ENCODE results near the gene SAP30BP. TPM values are rescaled to one million over a fixed set of nuclear protein-coding genes. Genes with fewer than 3 reads are reported as not detected.
A peak's percentile ranks its signal among the peaks of the same experiment; 100 is the strongest.

Gene SAP30BP
- polyA plus RNA-seq, 2 of the 4 experiments (the other 2 are of a cell fraction) = 103 to 139 TPM

GRCh38 chr17:75742337-75742736 lies 75.2 kb downstream of the SAP30BP start:
- TF ChIP-seq KDM1A (IDR thresholded peaks at IDR 0.05; ENCODE audit: low read depth) = no peak
- TF ChIP-seq MYC (IDR thresholded peaks at IDR 0.05; ENCODE audit: borderline replicate concordance, low read length) = no peak
- TF ChIP-seq NPAS2 (CRISPR knock-in tag; IDR thresholded peaks at IDR 0.05; ENCODE audit: borderline replicate concordance) = no peak
- no peak for TF ChIP-seq POLR2A (IDR thresholded peaks at IDR 0.05; ENCODE audit: low read length)
- no peak for TF ChIP-seq ZSCAN20 (CRISPR knock-in tag; IDR thresholded peaks at IDR 0.05)
- TF ChIP-seq HEYL (CRISPR knock-in tag; IDR thresholded peaks at IDR 0.05) = no peak
- TF ChIP-seq RFX5 (IDR thresholded peaks at IDR 0.05) = no peak
- TF ChIP-seq EHF (CRISPR knock-in tag; IDR thresholded peaks at IDR 0.05) = no peak
- TF ChIP-seq, protein P1, sequence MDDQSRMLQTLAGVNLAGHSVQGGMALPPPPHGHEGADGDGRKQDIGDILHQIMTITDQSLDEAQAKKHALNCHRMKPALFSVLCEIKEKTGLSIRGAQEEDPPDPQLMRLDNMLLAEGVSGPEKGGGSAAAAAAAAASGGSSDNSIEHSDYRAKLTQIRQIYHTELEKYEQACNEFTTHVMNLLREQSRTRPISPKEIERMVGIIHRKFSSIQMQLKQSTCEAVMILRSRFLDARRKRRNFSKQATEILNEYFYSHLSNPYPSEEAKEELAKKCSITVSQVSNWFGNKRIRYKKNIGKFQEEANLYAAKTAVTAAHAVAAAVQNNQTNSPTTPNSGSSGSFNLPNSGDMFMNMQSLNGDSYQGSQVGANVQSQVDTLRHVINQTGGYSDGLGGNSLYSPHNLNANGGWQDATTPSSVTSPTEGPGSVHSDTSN (IDR thresholded peaks at IDR 0.05) = no peak
- no peak for TF ChIP-seq CEBPB (IDR thresholded peaks at IDR 0.05)
- Histone ChIP-seq H3K27ac (no peak overlapping the region; a peak in 1 of 6 replicates), H3K4me1 (peaks cover 13% of the 10 kb centered on the region), H3K4me2 (no peak overlapping the region), H3K9me3 (no peaks in the 10 kb centered on the region), H3K4me3 (no peak overlapping the region)
- FAIRE-seq (no peak), DNase-seq (ENCODE audit: low read depth in 1 of 2, low spot score in 1 of 2) (no peak), ATAC-seq (no peak; a peak in 2 of 6 replicates)
- CTCF ChIA-PET = interaction anchor here (0.7 to 43.5 kb wide), 5 partner anchors 5 to 781 kb away, joined by 3 to 1931 read pairs (median 4); partner anchors contain the start of genes RECQL5, SAP30BP and SMIM5
- POLR2A ChIA-PET = no interaction called here
- 94% methylated on average over 23 of the region's 25 CpGs for WGBS (ENCODE audit: missing lambda C conversion rate)

DNA sequence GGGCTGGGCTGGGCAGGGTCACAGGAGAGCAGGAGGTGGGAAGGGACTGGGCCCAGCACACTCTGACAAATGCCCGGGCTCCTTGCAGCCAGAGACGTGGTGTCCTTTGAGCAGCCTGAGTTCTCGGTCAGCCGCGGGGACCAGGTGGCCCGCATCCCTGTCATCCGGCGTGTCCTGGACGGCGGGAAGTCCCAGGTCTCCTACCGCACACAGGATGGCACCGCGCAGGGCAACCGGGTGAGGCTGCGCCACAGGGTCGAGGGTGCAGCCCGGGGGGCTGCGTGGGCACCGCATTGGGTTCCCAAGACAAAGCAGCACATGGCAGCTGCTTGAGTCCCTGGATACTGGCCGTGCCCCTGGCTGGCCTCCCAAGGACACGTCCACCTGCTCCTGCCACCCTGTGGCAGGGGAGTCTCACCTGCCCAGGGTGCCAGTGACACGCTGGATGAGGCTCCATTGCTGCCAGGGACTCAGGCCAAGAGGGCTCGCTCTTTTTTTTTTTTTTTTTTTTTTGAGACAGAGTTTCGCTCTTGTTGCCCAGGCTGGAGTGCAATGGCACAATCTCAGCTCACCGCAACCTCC lies 76.6 kb downstream of the SAP30BP start:
- H3K4me2 ChIP-seq = no peak overlapping the region
- FAIRE-seq (no peak), ATAC-seq (no peak), DNase-seq (ENCODE audit: low read depth in 1 of 2, low spot score in 1 of 2) (no peak)
- no peak for TF ChIP-seq ZFP36 (IDR thresholded peaks at IDR 0.05; ENCODE audit: borderline replicate concordance, partially characterized antibody)
- TF ChIP-seq ZSCAN20 (CRISPR knock-in tag; IDR thresholded peaks at IDR 0.05) = no peak
- TF ChIP-seq JUN (IDR thresholded peaks at IDR 0.05) = no peak
- no peak for TF ChIP-seq FOXS1 (CRISPR knock-in tag; IDR thresholded peaks at IDR 0.05)
- no peak for TF ChIP-seq POLR2A (IDR thresholded peaks at IDR 0.05; ENCODE audit: low read length)
- no peak overlapping the region for H3K4me3 ChIP-seq
- ChIA-PET CTCF (interaction anchor here (1.2 to 43.5 kb wide), 6 partner anchors 8 to 99 kb away, joined by 3 to 1931 read pairs (median 230); partner anchors contain the start of genes GALK1, ITGB4, RECQL5 and SAP30BP), POLR2A (no interaction called here)
- no peaks in the 10 kb centered on the region for H3K9me3 ChIP-seq
- no peak overlapping the region; a peak in 1 of 6 replicates for H3K27ac ChIP-seq
- WGBS (ENCODE audit: missing lambda C conversion rate) = 97% methylated on average over 11 of the region's 25 CpGs
- peaks cover 5% of the 10 kb centered on the region for H3K4me1 ChIP-seq

DNA sequence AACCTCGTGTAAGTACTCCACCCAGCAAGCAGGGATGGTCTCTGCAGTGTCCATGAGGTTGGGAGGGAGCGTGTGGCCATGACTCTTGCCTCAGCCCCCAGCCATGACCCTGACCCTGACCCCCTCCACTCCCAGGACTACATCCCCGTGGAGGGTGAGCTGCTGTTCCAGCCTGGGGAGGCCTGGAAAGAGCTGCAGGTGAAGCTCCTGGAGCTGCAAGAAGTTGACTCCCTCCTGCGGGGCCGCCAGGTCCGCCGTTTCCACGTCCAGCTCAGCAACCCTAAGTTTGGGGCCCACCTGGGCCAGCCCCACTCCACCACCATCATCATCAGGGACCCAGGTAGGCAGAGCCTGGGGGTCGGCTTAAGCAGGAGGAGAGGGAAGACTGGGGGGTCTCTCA lies 81.6 kb downstream of the SAP30BP start:
- ChIA-PET POLR2A (interaction anchor here (1.0 to 1.9 kb wide), 5 partner anchors 31 to 115 kb away, joined by 4 to 11 read pairs (median 6); partner anchors contain the start of gene SMIM5), CTCF (interaction anchor here (0.6 to 43.5 kb wide), 34 partner anchors 12 to 283 kb away, joined by 3 to 1931 read pairs (median 10); partner anchors contain the start of genes GALK1, ITGB4, RECQL5 and SAP30BP)
- WGBS (ENCODE audit: missing lambda C conversion rate) = 73% methylated on average over 9 of the region's 9 CpGs
- FAIRE-seq (no peak), ATAC-seq (no peak), DNase-seq (ENCODE audit: low read depth in 1 of 2, low spot score in 1 of 2) (no peak)
- Histone ChIP-seq H3K27ac (peak overlapping the region in 1 of 2 experiments; percentile 5; a peak in 1 of 6 replicates), H3K4me3 (no peak overlapping the region), H3K9me3 (no peaks in the 10 kb centered on the region), H3K4me2 (no peak overlapping the region), H3K4me1 (peaks cover 12% of the 10 kb centered on the region)
- TF ChIP-seq POLR2A (IDR thresholded peaks at IDR 0.05; ENCODE audit: low read length) (no peak), MYC (IDR thresholded peaks at IDR 0.05; ENCODE audit: borderline replicate concordance, low read length) (no peak), CHD4 (IDR thresholded peaks at IDR 0.05; ENCODE audit: borderline replicate concordance) (no peak), CBX2 (IDR thresholded peaks at IDR 0.05; ENCODE audit: borderline replicate concordance, low read depth) (no peak), EP300 (IDR thresholded peaks at IDR 0.05) (no peak), RFX5 (IDR thresholded peaks at IDR 0.05) (no peak), SREBF2 (IDR thresholded peaks at IDR 0.05) (no peak), FOSL2 (IDR thresholded peaks at IDR 0.05) (no peak), FOSL2 (CRISPR knock-in tag; IDR thresholded peaks at IDR 0.05) (no peak), SMC3 (IDR thresholded peaks at IDR 0.05) (no peak), CBX8 (IDR thresholded peaks at IDR 0.05) (no peak), ZC3H11A (IDR thresholded peaks at IDR 0.05) (no peak), REST (IDR thresholded peaks at IDR 0.05) (no peak)
- TF ChIP-seq, protein P2, sequence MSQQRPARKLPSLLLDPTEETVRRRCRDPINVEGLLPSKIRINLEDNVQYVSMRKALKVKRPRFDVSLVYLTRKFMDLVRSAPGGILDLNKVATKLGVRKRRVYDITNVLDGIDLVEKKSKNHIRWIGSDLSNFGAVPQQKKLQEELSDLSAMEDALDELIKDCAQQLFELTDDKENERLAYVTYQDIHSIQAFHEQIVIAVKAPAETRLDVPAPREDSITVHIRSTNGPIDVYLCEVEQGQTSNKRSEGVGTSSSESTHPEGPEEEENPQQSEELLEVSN (IDR thresholded peaks at IDR 0.05; ENCODE audit: borderline replicate concordance, low read depth) = no peak

All from A549 (cell line).